Neural cell (in vitro differentiated cells): ENCODE measurements around the gene RPA3. TPM values are rescaled to one million over a fixed set of nuclear protein-coding genes. Genes with fewer than 3 reads are reported as not detected.

Source experiments
- H2AFZ ChIP-seq: fragments of 200-600, 300-800 bp; sonication (generic), shearing (Covaris generic); 2 replicates; pipeline ENCODE4 v1.6.0; 2014; ENCODE audit warnings: low read depth, mild to moderate bottlenecking, antibody characterized with exemption, low read length, moderate library complexity
- H3F3A ChIP-seq: fragments of 200-600 bp; shearing (Covaris generic); 2 replicates; pipeline ENCODE4 v1.6.1; 2016; ENCODE audit warnings: mild to moderate bottlenecking, moderate library complexity, mixed read lengths, antibody characterized with exemption, low read length; ENCODE audit not compliant: insufficient read depth, poor library complexity, severe bottlenecking
- H3K27ac ChIP-seq: fragments of 200-600, 300-800 bp; sonication (generic), shearing (Covaris generic); 2 replicates; pipeline ENCODE4 v1.5.1; 2014; ENCODE audit warnings: mild to moderate bottlenecking, low read length, moderate library complexity
- H3K27me3 ChIP-seq: fragments of 300-800, 200-600 bp; sonication (generic), shearing (Covaris generic); 2 replicates; pipeline ENCODE4 v1.6.0; 2014; ENCODE audit warnings: mild to moderate bottlenecking, low read depth, low read length, moderate library complexity; ENCODE audit not compliant: insufficient read depth
- H3K36me3 ChIP-seq: fragments of 300-800, 200-600 bp; sonication (generic), shearing (Covaris generic); 2 replicates; pipeline ENCODE4 v1.5.1; 2014; ENCODE audit warnings: mild to moderate bottlenecking, antibody characterized with exemption, low read length, moderate library complexity; ENCODE audit not compliant: insufficient read depth
- H3K4me2 ChIP-seq: fragments of 300-800, 200-600 bp; sonication (generic), shearing (Covaris generic); 2 replicates; pipeline ENCODE4 v1.6.0; 2014; ENCODE audit warnings: mild to moderate bottlenecking, low read length
- H3K4me3 ChIP-seq: fragments of 300-800, 200-600 bp; sonication (generic), shearing (Covaris generic); 2 replicates; pipeline ENCODE4 v1.5.1; 2014; ENCODE audit warnings: mild to moderate bottlenecking, low read length, moderate library complexity
- H3K79me2 ChIP-seq: fragments of 200-600 bp; shearing (Covaris generic); replicated peaks from 2 replicates; pipeline ENCODE4 v1.6.0; 2014; ENCODE audit warnings: mild to moderate bottlenecking, low read length, moderate library complexity; ENCODE audit not compliant: insufficient read depth
- H3K9ac ChIP-seq: fragments of 300-800, 200-600 bp; sonication (generic), shearing (Covaris generic); 2 replicates; pipeline ENCODE4 v1.6.1; 2016; ENCODE audit warnings: mild to moderate bottlenecking, low read length, mixed read lengths
- H3K9me2 ChIP-seq: fragments of 200-600 bp; shearing (Covaris generic); 2 replicates; pipeline ENCODE4 v1.6.1; 2016; ENCODE audit warnings: mild to moderate bottlenecking, low read length, mixed read lengths; ENCODE audit not compliant: insufficient read depth
- H3K9me3 ChIP-seq: fragments of 200-600, 300-800 bp; sonication (generic), shearing (Covaris generic); 2 replicates; pipeline ENCODE4 v1.6.1; 2016; ENCODE audit warnings: mild to moderate bottlenecking, mixed run types, low read length, moderate library complexity, mixed read lengths
- H4K20me1 ChIP-seq: fragments of 200-600 bp; shearing (Covaris generic); 2 replicates; pipeline ENCODE4 v1.6.1; 2016; ENCODE audit warnings: mild to moderate bottlenecking, mixed run types; ENCODE audit not compliant: insufficient read depth
- CTCF ChIP-seq: fragments of 450-650 bp; IDR thresholded peaks from 2 replicates; pipeline ENCODE4 v1.5.1; 2014; ENCODE audit warnings: antibody characterized with exemption, mild to moderate bottlenecking, moderate library complexity; ENCODE audit not compliant: poor library complexity, severe bottlenecking
- EP300 ChIP-seq: fragments of 450-650 bp; conservative IDR thresholded peaks from 2 replicates; pipeline ENCODE4 v1.6.1; 2014; ENCODE audit warnings: antibody characterized with exemption, mild to moderate bottlenecking, moderate library complexity; ENCODE audit not compliant: poor library complexity, severe bottlenecking
- EZH2 ChIP-seq: fragments of 200-600, 300-800 bp; shearing (Covaris generic), sonication (generic); IDR thresholded peaks from 2 replicates; pipeline ENCODE4 v1.6.1; 2014; ENCODE audit warnings: antibody characterized with exemption, low read length, borderline replicate concordance, mild to moderate bottlenecking; ENCODE audit not compliant: insufficient read depth, poor library complexity, severe bottlenecking
- MXI1 ChIP-seq: fragments of 450-650 bp; conservative IDR thresholded peaks from 2 replicates; pipeline ENCODE4 v1.6.1; 2014; ENCODE audit warnings: antibody characterized with exemption, mild to moderate bottlenecking; ENCODE audit not compliant: poor library complexity, severe bottlenecking
- POLR2AphosphoS5 ChIP-seq: IDR thresholded peaks from 2 replicates; pipeline ENCODE4 v1.6.1; 2012
- RAD21 ChIP-seq: fragments of 450-650 bp; conservative IDR thresholded peaks from 2 replicates; pipeline ENCODE4 v1.6.1; 2014; ENCODE audit warnings: antibody characterized with exemption, mild to moderate bottlenecking, moderate library complexity
- REST ChIP-seq: IDR thresholded peaks from 2 replicates; pipeline ENCODE4 v1.6.1; 2012; ENCODE audit warnings: borderline replicate concordance
- SMC3 ChIP-seq: fragments of 450-650 bp; conservative IDR thresholded peaks from 2 replicates; pipeline ENCODE4 v1.6.1; 2014; ENCODE audit warnings: antibody characterized with exemption, mild to moderate bottlenecking, moderate library complexity; ENCODE audit not compliant: poor library complexity
- TAF1 ChIP-seq: IDR thresholded peaks from 2 replicates; pipeline ENCODE4 v1.6.1; 2012; ENCODE audit warnings: low read depth
- polyA plus RNA-seq: library from polyadenylated mRNA; depleted of rRNA; stranded (reverse); fragments of >200 nt; gene quantifications from 2 replicates; pipeline ENCODE4 v1.2.3, GENCODE V29; 2014

RPA3 gene
- polyA plus RNA-seq, 1 donor from 2014 or later, result 50.1 TPM

GRCh38 chr7:7742223-7742622 lies 23.8 kb upstream of the RPA3 start:
- Histone ChIP-seq H3K9ac (no peak overlapping the region), H3F3A (no peaks in the 10 kb centered on the region), H4K20me1 (no peaks in the 10 kb centered on the region), H3K9me3 (no peaks in the 10 kb centered on the region), H3K36me3 (no peaks in the 10 kb centered on the region), H2AFZ (no peak overlapping the region), H3K9me2 (no peaks in the 10 kb centered on the region), H3K4me3 (no peak overlapping the region), H3K4me2 (no peak overlapping the region), H3K79me2 (no peaks in the 10 kb centered on the region), H3K27me3 (no peaks in the 10 kb centered on the region), H3K27ac (no peak overlapping the region)
- TF ChIP-seq EP300 (no peak), RAD21 (no peak), CTCF (no peak), TAF1 (no peak), SMC3 (no peak), REST (no peak), EZH2 (no peak), MXI1 (no peak), POLR2AphosphoS5 (no peak)

- H3K9me2 ChIP-seq, result no peaks in the 10 kb centered on the region
- no peaks in the 10 kb centered on the region for H3K79me2 ChIP-seq
- no peak overlapping the region for H2AFZ ChIP-seq
- H3K36me3 ChIP-seq, result no peaks in the 10 kb centered on the region
- H3F3A ChIP-seq, result peaks cover 6% of the 10 kb centered on the region
- H3K4me2 ChIP-seq, result no peak overlapping the region
- H3K9ac ChIP-seq, result no peak overlapping the region
- TF ChIP-seq TAF1, result no peak
- TF ChIP-seq REST, result no peak
- no peak for TF ChIP-seq SMC3
- no peaks in the 10 kb centered on the region for H4K20me1 ChIP-seq
- H3K27me3 ChIP-seq, result no peaks in the 10 kb centered on the region
- no peak overlapping the region for H3K27ac ChIP-seq
- H3K9me3 ChIP-seq, result no peaks in the 10 kb centered on the region
- H3K4me3 ChIP-seq, result no peak overlapping the region
These were observed 21.6 kb upstream of the RPA3 start for GRCh38 chr7:7740037-7740355.
